ENCODE data around the gene COL27A1. TPM values are rescaled to one million over a fixed set of nuclear protein-coding genes. Genes with fewer than 3 reads are reported as not detected.

The COL27A1 gene
- total RNA-seq, 1 experiment from 2014 or later: 8.2 TPM

DNA sequence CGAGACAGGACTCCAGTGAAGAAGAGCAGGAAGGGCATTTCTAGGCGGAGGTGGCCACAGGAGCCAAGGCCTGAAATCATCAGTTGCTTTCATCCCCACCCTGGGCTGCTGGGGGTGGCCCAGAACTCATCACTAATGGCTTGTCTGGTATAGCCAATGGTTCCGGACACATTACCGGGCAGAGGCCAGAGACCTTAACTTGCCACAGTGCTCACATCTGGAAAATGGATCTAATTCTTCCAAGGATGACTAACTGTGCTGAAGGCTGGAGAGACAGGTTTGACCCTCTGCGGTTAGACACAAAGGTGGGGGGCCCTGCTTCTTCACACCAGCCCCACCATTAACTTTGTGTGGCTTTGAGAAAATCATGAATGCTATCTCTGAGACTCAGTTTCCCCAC is 6.2 kb upstream of the COL27A1 start:
- DNase-seq (ENCODE audit: low spot score): no peak

DNA sequence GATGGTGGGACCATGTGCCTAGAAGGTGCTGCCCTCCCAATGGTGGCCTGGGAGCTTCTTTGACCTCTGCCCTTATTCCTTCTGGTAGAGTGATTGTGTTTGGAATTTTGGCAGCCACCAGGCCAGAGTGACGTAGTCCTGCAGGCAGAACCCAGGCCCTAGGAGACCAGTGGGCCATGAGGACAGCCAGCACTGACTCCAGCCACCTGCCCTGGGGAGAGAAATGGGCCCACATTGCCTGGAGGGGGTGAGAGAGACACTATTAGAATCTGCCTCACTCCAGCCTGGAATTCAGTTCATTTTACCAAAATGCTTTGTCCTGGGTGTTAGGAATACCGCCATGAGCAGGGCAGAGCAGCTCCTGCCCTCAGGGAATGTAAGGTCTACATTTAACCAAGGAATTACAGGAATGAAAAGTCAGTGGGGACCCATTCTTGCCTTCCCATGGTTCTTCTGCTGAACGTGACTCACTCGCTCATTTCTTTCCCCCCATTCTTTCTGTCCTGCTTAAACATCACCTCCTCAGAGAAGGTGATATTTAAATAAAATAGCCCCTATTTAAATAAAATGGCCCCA is 5.5 kb upstream of the COL27A1 start:
- DNase-seq (ENCODE audit: low spot score): no peak

DNA sequence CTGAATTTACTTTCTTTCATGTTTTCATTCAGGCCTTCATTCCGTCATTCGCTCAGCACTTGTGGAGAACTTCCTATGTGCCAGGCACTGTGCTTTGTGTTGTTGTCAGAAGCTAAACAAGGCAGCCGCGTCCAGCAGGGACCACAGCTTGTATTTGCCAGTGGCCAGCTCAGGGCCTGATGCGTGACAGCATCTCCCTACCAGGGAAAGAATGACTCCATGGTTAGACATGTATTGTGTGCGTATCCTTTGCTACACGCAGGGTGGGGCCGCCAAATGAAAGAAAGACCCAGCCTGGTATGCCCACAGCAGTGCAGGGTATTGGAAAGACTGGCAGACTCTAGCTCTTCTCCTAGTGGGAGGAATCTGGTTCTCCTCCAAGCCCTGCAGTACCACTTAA is 4.7 kb upstream of the COL27A1 start:
- no peak for DNase-seq (ENCODE audit: low spot score)

DNA sequence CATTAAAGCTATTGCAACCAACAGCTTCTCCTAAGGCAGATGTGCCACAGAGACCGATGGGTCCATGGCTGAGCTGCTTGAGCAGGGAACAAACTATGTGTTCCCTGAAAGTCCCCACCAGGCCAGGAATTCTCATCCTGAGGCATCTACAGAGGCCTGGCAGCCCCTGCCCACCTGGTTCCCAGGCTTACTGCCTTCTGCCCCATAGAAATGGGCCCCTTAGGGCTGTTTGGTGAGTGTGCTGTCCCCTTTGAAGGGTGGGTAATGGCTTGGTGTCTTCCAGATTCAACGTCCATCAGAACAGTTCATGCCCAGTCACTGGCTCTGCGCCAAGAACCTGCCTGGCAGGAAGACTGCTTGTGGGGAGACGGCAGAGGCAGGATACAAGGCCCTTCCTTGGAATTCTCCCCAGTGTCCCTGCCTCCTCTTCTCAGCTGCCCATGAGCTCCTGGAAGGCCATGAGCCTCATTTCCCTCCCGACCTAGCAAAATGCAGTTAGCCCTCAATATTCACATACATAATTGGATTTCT is 3.8 kb upstream of the COL27A1 start:
- DNase-seq (ENCODE audit: low spot score): no peak

DNA sequence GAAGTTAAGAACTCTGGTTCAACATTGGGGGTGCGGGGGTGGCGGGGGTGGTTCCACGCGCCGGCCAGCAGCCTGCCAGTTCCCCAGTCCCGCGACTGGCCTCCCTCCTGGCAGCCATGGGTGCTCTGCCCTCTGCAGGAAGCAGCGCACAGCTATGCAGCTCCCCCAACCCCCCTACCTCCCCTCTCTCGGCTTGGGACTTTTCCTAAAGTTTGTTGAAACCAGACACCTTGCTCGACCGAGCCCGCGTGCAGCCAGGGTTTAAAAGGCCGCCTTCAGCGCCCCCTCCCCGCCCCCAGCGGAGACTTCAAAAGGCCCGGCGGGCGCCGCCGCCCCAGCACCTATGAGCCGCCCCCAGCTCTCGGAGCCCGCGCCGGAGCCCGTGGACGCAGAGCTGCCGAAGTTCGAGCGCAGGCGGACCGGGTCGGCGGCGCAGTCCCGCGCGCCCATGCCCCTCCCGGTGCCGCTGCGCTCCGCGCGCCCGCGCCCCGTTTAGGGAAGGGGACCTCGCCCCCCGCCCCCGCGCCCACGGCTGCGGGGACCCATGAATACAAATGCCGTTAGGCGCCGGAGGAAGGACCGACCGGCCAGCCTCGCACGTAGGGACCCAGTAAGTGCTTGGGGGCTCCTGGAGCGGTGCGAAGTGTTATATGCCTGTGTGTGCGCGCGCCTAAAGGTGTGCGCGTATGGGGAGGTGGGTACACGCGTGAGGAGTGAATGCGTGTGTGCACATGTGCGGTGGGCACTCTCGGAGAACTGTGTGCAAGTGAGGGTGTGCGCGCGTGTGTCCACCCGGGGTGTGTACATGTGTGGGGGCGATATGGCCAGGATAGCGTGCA is 1.4 kb upstream of the COL27A1 start:
- peak; percentile 21 for DNase-seq (ENCODE audit: low spot score)

- DNase-seq (ENCODE audit: low spot score): no peak
These were observed 686 bp upstream of the COL27A1 start for GRCh38 chr9:114154600-114155102.

DNA sequence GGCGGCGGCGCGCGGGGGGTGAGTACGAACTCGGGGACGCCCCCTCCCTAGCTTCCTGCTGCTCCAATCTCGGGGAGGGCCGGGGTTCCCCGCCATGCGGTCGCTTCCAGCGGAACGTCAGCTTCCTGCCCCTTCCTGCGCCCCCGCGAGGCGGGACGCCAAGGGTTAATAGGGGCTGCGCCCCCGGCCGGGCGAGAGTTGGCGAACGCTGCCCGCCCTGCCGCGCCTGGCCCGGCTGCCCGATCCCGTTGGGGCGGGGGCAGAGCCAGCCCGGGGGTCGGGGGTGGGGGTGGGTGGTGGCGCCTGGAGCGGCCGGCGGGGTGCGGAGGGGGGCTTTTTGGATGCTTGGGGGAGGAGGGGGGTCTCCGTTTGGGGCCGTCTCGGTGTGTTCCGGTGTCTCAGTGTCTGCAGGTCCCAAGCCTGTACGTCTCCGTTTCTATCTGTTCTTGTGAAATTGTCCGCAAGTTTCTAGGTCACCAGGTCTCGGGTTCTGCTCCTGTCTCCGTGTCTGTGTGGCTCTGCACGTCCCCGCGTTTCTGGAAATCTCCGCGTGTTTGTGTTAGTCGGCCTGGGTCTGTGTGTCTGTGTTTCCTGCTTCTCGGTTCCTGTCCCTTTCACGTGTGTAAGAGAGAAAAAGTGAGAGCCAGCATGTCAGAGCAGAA is 789 bp downstream of the COL27A1 start:
- no peak for DNase-seq (ENCODE audit: low spot score)

GRCh38 chr9:114156657-114157421 is 1.5 kb downstream of the COL27A1 start:
- peak; percentile 61 for DNase-seq (ENCODE audit: low spot score)

DNA sequence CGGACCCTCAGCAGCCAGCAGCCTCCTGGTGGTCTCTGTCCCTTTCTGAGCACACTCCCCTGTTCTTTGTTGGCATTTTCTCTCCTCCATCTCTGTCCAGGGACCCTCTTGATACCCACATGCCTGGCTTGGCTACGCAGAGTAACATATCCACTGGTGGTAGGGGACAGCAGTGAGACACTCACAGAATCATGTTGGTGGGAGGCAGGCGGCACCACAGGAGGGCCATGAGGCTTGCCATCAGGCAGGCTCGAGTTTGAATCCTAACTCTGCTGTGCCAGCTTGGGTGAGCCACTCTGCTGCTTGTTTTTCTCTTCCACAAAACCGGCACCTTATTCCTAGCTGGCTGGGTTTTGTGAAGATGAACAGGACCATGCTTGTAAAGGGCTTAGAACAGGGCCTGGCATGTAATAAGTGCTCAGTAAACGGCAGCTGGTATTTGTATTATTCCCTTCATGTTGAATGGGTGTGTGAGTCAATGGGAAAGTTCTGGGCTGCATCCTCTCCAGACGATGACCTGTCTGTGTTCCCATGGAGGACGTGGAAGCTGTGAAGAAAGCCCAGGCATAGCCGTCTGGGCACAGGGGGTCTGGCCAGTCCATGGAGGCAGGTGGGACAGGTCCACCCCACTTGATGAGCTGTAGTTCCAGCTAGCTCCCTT is 2.3 kb downstream of the COL27A1 start:
- no peak for DNase-seq (ENCODE audit: low spot score)

DNA sequence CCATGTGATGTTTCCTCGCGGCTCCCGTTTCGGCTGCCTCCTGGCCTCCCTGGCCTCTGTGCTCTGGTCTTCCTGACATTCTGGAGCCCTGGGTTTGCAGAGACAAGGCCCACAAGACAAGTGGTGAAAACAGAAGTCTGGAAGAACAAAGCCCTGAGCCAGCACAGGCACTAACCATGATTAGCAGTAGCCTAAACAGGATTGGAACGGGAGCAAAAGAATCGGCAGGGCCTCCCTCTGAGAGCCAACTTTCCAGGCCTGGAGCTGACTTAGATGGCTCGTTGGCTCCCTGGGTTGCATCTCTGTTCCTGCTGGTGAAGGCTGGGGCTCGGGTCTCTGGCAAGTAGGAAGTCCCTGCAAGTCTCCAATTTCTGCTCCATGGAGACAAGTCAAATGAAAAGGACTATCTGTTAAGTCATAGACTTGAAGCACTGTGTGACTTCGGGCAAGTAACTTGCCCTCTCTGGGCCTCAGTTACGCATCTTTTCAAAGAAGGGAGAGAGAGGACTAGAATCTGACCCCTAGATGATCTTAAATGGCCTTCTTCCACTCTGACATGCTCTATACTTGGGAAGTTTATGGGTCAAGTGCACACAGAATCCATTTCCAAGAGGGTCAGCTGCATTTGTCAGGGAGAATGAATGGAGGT is 3.3 kb downstream of the COL27A1 start:
- no peak for DNase-seq (ENCODE audit: low spot score)

DNA sequence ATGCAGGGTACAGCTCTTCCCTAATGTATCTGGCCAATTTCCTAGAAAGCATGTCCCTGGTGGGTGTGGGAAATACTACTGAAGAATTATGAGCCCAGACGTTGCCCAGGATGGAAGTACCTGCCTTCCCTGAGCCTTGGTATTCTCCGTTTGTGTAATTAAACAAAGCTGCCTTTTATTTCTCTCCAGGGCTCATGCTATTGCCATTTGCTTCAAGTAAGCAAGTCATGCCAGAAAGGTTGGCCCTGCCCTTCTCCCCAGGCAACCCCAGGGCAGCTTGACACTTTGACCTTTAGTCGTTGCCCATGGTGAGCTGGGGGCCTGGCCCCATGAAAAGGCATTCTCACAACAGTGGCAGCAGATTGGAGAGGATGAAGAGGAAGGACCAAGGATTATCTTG is 4.4 kb downstream of the COL27A1 start:
- no peak for DNase-seq (ENCODE audit: low spot score)

GRCh38 chr9:114161513-114161912 is 6.2 kb downstream of the COL27A1 start:
- DNase-seq (ENCODE audit: low spot score): no peak

DNA sequence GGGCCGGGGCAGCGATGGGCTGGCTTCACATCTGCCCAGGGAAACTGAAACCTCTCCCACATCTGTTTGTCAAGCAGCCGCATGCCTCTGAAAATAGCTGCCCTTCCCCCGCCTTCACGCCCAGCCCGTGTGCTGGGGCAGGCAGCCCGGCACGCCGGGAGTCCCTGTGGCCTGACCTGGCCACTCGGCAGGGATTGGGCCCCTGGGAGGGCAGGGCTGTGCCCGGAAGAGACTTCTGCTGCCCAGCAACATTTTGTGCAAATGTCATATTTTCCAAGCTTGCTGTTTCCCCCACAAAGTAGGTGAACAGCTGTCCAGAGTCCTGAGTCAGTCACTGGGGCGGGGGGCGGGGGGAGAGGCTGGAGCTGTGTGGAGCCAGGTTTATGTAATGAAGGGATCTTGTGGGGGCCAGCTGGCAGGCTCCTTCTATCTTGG is 8.2 kb downstream of the COL27A1 start:
- peak; percentile 36 for DNase-seq (ENCODE audit: low spot score)

DNA sequence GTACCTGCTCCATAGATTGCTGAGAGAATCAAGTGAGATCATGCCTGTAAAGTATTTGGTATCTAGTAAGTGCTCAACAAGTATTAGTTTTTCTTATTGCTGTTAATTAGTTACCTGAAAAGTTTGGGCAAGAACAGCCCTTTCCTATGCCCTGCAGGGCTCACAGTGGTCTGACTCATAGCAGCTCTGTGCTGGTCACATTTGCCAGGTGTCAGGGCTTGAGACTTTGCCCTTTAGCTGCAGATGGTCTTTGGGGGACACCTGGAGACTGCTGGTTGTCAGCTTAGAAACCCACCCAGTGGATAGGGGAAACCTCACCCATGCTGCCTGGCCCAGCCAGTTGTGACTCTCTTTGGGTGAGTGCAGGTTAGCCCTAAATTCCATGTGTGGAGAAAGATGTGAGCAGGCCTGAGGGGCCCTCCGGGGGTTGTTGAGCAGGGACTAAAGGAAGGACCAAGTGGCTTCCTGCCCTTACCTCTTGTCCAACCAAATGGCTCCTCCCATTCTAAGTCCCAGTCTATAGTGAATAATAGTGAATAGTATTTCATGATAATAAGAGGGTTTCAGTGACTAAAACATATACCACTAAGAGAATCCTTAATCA is 9.0 kb downstream of the COL27A1 start:
- no peak for DNase-seq (ENCODE audit: low spot score)

GRCh38 chr9:114165407-114166102 is 10.2 kb downstream of the COL27A1 start:
- DNase-seq (ENCODE audit: low spot score): no peak

DNA sequence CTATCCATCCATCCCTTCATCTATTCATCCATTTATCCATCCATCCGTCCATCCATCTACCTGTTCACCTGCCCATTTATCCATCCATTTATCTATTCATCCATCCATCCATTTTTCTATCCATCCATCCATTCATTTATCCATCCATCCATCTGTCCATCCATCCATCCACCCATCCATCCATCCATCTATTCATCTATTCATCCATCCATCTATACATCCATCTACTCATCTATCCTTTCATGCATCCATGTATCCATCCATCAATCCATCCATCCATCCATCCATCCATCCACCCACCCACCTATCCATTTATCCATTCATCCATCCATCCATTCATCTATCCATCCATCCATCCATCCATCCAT is 10.8 kb downstream of the COL27A1 start:
- DNase-seq (ENCODE audit: low spot score): no peak

GRCh38 chr9:114166614-114167572 is 11.6 kb downstream of the COL27A1 start:
- DNase-seq (ENCODE audit: low spot score): peak; percentile 58

DNA sequence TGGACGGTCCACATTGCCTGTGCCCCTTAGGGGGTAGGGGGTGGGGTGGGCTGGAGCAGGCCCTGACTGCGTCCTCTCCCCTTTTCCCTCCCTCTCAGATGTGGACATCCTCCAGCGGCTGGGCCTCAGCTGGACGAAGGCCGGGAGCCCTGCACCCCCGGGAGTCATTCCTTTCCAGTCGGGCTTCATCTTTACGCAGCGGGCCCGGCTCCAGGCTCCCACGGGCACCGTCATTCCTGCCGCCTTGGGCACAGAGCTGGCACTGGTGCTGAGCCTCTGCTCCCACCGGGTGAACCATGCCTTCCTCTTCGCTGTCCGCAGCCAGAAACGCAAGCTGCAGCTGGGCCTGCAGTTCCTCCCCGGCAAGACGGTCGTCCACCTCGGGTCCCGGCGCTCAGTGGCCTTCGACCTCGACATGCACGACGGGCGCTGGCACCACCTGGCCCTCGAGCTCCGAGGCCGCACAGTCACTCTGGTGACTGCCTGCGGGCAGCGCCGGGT is 12.3 kb downstream of the COL27A1 start:
- no peak for DNase-seq (ENCODE audit: low spot score)
